ENCODE measurements around the gene OR7D4.
"Not testable (repeated sequence)": the region's sequence is repeated elsewhere in the genome, so short reads cannot be mapped to it uniquely, and the experiment has no call there.

Gene OR7D4

GRCh38 chr19:9219489-9219888, at the start of gene OR7D4:
Gene OR7D4, minus strand, starts transcription at chr19:9219589. Its CDS starts 4,752 bp downstream, at chr19:9214837.
- DNase-seq, result no peak

GRCh38 chr19:9251236-9251635, 31.8 kb upstream of the OR7D4 start:
- no peak for DNase-seq

- DNase-seq, result no peak
Observed at GRCh38 chr19:9250630-9251029, 31.2 kb upstream of the OR7D4 start, which contains the start of gene OR7E24. Gene OR7E24, plus strand, starts transcription at chr19:9250930. Its CDS starts 114 bp downstream, at chr19:9251044.

GRCh38 chr19:9205501-9206113, 13.8 kb downstream of the OR7D4 start:
- DNase-seq, result peak; percentile 66

GRCh38 chr19:9198044-9198443, 21.3 kb downstream of the OR7D4 start:
- DNase-seq, result not testable (repeated sequence)

- DNase-seq, result no peak
Observed at GRCh38 chr19:9189535-9189934, 29.9 kb downstream of the OR7D4 start.

GRCh38 chr19:9187191-9187590, 32.2 kb downstream of the OR7D4 start:
- DNase-seq, result no peak

GRCh38 chr19:9183000-9183399, 36.4 kb downstream of the OR7D4 start:
- no peak for DNase-seq

- DNase-seq, result no peak
Observed at GRCh38 chr19:9178901-9179300, 40.5 kb downstream of the OR7D4 start, which contains the start of gene OR7D2. Gene OR7D2, plus strand, starts transcription at chr19:9178979. Its CDS starts 6,803 bp downstream, at chr19:9185782.

- no peak for DNase-seq
Observed at GRCh38 chr19:9175326-9175725, 44.1 kb downstream of the OR7D4 start.

GRCh38 chr19:9171393-9171991, 47.9 kb downstream of the OR7D4 start:
- DNase-seq, result no peak

- peak; percentile 5 for DNase-seq
Observed at GRCh38 chr19:9166846-9167245, 52.5 kb downstream of the OR7D4 start.

GRCh38 chr19:9165261-9165660, 54.1 kb downstream of the OR7D4 start:
- DNase-seq, result no peak

- DNase-seq, result no peak
Observed at GRCh38 chr19:9161427-9161826, 58.0 kb downstream of the OR7D4 start.
